Measurements from ENCODE around the gene HBM. TPM values are rescaled to one million over a fixed set of nuclear protein-coding genes. Genes with fewer than 3 reads are reported as not detected.
"Not testable (repeated sequence)": the region's sequence is repeated elsewhere in the genome, so short reads cannot be mapped to it uniquely, and the experiment has no call there.

Gene HBM
- total RNA-seq, 1 donor from 2014 or later = not detected

DNA sequence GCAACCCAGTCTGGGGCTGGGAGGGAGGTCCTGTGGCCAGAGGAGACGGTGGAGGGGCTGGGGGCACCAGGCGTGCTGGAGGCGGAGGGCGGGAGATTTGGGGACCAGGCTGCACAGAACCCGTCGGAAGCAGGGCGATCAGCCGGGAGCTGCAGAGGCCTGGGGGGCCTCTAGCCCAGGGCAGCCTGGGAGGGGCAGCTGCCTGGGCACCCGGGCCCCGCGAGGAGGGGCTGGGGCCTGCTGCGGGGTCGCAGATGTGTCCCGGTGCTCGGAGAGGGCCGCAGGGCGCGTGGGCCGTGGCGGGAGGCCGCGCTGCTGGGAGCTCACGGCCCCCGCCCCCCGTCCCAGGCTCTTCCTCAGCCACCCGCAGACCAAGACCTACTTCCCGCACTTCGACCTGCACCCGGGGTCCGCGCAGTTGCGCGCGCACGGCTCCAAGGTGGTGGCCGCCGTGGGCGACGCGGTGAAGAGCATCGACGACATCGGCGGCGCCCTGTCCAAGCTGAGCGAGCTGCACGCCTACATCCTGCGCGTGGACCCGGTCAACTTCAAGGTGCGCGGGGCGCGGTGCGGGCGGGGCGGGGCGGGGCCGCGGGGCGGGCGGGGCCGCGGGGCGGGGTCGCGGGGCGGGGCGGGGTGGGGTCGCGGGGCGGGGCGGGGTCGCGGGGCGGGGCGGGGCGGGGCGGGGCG, 1.5 kb upstream of the HBM start:
- DNase-seq; intact Hi-C loops (cut with DNase I): not testable (repeated sequence)
- ATAC-seq (ENCODE audit: poor library complexity) = peak; percentile 46

- DNase-seq = peak; percentile 34
- no peak for ATAC-seq (ENCODE audit: poor library complexity)
- intact Hi-C loops (cut with DNase I) = no loop called here
These were observed 795 bp upstream of the HBM start for GRCh38 chr16:164827-165538.

- ATAC-seq (ENCODE audit: poor library complexity) (no peak), DNase-seq (no peak)
- intact Hi-C loops (cut with DNase I) = no loop called here
These were observed 770 bp downstream of the HBM start for GRCh38 chr16:166375-167121.

DNA sequence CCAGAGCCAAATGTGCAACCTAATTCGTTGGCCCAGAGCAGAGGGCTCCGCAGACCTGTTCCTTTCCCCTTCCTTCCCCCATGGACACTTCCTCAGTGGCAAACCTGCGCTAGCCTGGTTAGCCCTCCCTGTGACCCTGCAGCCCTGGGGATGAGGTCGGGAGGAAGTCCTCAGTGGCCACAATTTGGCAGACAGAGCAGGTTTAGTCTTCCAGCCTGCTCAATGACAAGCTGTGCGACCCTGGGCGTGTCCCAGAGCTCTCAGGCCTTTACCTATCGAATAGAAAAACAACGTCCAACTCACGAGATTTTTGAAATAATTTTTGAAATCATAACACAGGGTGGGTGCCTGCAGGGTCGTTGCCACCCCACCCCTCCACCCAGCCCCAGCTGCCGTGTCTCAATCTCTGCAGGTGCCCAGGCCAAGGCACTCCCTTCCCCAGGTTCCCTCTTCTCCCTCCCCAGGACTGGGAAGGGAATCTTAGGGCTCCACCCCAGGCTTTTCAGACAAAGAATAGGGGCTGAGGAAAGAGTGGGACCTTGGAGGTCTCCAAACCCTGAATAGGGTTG, 1.4 kb downstream of the HBM start:
- ATAC-seq (ENCODE audit: poor library complexity) (no peak), DNase-seq (no peak)
- intact Hi-C loops (cut with DNase I) = no loop called here

DNA sequence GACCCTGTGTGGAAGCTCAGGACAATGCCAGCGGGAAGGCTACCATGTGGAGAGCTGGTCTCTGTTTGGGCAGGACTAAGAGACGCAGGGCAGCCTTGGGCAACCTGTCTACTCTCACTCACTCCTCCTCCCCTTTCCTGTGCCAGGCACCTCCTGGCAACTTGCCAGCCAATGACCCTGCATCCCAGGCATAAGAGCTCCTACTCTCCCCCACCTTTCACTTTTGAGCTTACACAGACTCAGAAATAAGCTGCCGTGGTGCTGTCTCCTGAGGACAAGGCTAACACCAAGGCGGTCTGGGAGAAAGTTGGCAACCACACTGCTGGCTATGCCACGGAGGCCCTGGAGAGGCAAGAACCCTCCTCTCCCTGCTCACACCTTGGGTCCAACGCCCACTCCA, 2.6 kb downstream of the HBM start:
- ATAC-seq (ENCODE audit: poor library complexity) (no peak), DNase-seq (no peak)
- intact Hi-C loops (cut with DNase I) = no loop called here

DNA sequence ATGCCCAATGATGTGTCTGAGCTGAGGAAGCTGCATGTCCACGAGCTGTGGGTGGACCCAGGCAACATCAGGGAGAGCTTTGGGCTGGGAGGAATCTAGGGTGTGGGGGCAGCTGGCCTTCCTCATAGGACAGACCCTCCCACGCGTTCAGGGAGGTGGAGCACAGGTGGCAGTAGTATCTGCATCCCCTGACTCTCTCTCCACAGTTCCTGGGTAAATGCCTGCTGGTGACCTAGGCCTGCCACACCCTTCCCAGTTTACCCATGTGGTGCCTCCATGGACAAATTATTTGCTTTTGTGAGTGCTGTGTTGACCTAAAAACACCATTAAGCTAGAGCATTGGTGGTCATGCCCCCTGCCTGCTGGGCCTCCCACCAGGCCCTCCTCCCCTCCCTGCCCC, 3.2 kb downstream of the HBM start:
- no peak for DNase-seq
- intact Hi-C loops (cut with DNase I) = no loop called here
- ATAC-seq (ENCODE audit: poor library complexity) = no peak

DNA sequence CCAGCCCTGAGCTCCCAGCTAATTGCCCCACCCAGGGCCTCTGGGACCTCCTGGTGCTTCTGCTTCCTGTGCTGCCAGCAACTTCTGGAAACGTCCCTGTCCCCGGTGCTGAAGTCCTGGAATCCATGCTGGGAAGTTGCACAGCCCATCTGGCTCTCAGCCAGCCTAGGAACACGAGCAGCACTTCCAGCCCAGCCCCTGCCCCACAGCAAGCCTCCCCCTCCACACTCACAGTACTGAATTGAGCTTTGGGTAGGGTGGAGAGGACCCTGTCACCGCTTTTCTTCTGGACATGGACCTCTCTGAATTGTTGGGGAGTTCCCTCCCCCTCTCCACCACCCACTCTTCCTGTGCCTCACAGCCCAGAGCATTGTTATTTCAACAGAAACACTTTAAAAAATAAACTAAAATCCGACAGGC, 4.3 kb downstream of the HBM start:
- intact Hi-C loops (cut with DNase I) = not testable (repeated sequence)
- DNase-seq (peak; percentile 57), ATAC-seq (ENCODE audit: poor library complexity) (peak; percentile 48)

- intact Hi-C loops (cut with DNase I) = no loop called here
- ATAC-seq (ENCODE audit: poor library complexity) = no peak
- no peak for DNase-seq
These were observed 5.0 kb downstream of the HBM start for GRCh38 chr16:170788-171187.

GRCh38 chr16:172374-172941, 6.7 kb downstream of the HBM start, which contains the start of gene HBA2:
Gene HBA2 (plus strand): TSS chr16:172876. CDS start chr16:172913, 37 bp downstream.
- intact Hi-C loops (cut with DNase I); DNase-seq; ATAC-seq (ENCODE audit: poor library complexity): not testable (repeated sequence)

- intact Hi-C loops (cut with DNase I) = not testable (repeated sequence)
These were observed 7.6 kb downstream of the HBM start for GRCh38 chr16:173211-173854.

GRCh38 chr16:173928-174769, 8.4 kb downstream of the HBM start:
- ATAC-seq (ENCODE audit: poor library complexity); intact Hi-C loops (cut with DNase I); DNase-seq: not testable (repeated sequence)

More at GRCh38 chr16:173211-173854, 7.6 kb downstream of the HBM start:
- DNase-seq; ATAC-seq (ENCODE audit: poor library complexity): not testable (repeated sequence)

GRCh38 chr16:175011-175949, 9.5 kb downstream of the HBM start:
- intact Hi-C loops (cut with DNase I) = no loop called here
- ATAC-seq (ENCODE audit: poor library complexity) = no peak
- no peak for DNase-seq

- DNase-seq = not testable (repeated sequence)
These were observed 10.2 kb downstream of the HBM start for GRCh38 chr16:176006-176405.

GRCh38 chr16:176477-177382, 11.0 kb downstream of the HBM start, which contains the start of gene HBA1:
Gene HBA1 (plus strand): TSS chr16:176680. CDS start chr16:176717, 37 bp downstream.
- peak; percentile 4 for ATAC-seq (ENCODE audit: poor library complexity)
- DNase-seq; intact Hi-C loops (cut with DNase I): not testable (repeated sequence)

More at GRCh38 chr16:176006-176405, 10.2 kb downstream of the HBM start:
- ATAC-seq (ENCODE audit: poor library complexity); intact Hi-C loops (cut with DNase I): not testable (repeated sequence)

DNA sequence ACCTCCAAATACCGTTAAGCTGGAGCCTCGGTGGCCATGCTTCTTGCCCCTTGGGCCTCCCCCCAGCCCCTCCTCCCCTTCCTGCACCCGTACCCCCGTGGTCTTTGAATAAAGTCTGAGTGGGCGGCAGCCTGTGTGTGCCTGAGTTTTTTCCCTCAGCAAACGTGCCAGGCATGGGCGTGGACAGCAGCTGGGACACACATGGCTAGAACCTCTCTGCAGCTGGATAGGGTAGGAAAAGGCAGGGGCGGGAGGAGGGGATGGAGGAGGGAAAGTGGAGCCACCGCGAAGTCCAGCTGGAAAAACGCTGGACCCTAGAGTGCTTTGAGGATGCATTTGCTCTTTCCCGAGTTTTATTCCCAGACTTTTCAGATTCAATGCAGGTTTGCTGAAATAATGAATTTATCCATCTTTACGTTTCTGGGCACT, 11.6 kb downstream of the HBM start:
- DNase-seq (no peak), ATAC-seq (ENCODE audit: poor library complexity) (no peak)

More for the DNA sequence above, 11.6 kb downstream of the HBM start:
- intact Hi-C loops (cut with DNase I) = no loop called here

Measured in Right ventricle myocardium superior (tissue), 1 donor.